NCI-H128 (cell line): ENCODE measurements around the gene RCAN3.
"Not testable (repeated sequence)": the region's sequence is repeated elsewhere in the genome, so short reads cannot be mapped to it uniquely, and the experiment has no call there.

Experiments used
- DNase-seq: peaks from one replicate; lab custom pipeline; 2025; ENCODE audit not compliant: unreplicated experiment; lab: John Stamatoyannopoulos, UW

Gene RCAN3

DNA sequence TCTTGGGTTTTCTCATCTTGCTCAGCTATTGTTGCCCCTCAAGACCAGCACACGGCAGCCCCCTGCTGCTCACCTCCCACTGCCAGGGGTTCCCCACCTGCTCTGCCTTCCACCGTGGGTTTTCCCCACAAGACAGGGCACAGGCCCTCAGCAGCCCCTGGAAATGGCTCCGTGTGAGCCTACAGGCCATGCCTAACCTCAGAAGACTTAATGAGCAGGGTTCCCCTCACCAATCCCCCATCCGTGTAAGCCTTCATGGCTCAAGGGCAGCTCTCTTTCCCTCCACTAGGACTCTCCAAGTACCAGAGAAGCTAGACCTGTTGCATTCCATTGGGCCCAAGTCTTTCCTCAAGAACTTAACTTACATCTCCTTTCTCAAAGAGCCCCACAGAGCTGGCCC lies 18.4 kb upstream of the RCAN3 start:
- DNase-seq = no peak

DNA sequence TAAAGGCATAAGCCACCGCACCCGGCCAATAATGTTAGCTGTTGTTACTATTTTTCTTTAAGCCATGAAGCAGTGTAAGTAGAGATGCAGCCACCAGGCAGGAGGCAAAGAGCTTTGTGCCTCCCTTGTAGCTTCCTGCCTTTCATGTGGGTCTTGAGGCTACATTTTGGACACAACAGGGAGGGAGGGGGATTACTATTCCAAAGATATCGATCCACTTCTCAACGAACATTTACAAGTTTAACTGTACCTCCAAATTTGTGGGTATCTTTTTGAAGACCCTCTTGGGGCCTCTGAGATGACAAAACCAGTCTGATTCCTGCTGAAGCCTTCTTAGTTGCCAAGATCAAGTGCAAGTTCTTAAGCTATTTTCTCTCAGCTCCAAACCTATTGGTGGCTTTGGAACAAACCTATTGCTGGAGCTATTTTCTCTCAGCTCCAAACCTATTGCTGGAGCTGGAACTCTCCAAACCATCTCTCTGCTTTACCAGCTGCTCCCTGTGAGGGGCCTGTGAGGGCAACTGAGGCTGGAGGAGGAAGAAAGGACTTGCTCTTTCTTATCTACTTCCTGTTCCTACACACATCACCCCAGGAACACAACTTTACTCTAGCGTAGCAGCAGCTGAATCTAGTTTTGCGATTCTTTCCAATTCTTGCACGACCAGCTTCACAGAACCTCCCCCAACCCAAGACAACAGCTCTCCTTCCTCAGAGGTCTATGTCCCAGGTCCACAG lies 16.1 kb upstream of the RCAN3 start:
- DNase-seq = no peak

DNA sequence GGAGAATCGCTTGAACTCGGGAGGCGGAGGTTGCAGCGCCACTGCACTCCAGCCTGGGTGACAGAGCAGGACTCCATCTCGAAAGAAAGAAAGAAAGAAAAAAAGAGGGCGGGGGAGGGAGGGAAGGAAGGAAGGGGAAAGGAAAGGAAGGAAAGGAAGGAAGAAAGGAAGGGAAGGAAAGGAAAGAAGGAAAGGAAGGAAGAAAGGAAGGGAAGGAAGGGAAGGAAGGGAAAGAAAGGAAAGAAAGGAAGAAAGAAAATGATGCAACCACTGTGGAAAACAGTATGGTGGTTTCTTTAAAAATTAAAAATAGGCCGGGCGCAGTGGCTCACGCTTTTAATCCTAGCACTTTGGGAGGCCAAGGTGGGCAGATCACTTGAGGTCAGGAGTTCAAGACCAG lies 15.2 kb upstream of the RCAN3 start:
- no peak for DNase-seq

DNA sequence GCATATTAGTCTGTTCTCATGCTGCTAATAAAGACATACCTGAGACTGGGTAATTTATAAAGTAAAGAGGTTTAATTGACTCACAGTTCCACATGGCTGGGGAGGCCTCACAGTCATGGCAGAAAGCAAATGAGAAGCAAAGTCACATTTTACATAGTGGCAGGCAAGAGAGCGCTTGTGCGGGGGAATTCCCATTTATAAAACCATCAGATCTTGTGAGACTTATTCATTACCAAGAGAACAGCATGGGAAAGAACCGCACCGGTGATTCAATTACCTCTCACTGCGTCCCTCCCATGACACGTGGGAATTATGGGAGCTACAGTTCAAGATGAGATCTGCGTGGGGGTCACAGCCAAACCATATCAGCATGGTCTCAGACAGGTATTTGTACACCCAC lies 14.5 kb upstream of the RCAN3 start:
- not testable (repeated sequence) for DNase-seq

DNA sequence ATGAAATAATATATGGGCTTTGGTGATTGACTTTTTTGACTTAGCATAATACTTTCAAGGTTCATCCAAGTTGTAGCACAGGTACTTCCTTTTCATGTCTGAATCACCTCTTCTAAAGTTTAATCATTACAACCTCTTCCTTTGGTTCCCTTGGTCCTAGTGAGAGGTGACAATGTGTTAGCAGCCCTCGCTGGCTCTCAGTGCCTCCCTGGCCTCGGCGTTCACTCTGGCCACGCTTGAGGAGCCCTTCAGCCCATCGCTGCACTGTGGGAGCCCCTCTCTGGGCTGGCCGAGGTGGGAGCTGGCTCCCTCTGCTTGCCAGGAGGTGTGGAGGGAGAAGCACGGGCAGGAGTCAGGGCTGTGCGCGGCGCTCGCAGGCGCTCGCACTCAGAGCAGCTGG lies 13.0 kb upstream of the RCAN3 start:
- no peak for DNase-seq

DNA sequence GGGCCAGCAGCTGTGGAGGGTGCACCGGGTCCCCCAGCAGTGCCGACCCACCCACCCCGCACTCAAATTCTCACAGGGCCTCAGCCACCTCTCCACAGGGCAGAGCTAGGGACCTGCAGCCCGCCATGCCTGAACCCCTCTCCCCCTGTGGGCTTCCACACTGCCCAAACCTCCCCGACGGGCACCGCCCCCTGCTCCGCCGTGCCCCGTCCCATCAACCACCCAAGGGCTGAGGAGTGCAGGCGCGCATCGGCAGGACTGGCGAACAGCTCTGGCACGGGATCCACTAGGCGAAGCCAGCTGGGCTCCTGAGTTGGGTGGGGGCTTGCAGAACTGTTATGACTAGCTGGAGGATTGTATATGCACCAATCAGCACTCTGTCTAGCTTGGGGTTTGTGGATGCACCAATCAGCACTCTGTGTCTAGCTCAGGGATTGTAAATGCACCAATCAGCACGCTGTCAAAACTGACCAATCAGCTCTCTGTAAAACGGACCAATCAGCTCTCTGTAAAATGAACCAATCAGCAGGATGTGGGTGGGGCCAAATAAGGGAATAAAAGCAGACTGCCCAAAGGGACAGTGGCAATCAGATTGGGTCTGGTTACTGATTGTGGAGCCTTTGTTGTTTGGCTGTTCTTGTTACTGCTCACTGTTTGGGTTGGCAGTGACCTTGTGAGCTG lies 12.4 kb upstream of the RCAN3 start:
- DNase-seq = no peak

DNA sequence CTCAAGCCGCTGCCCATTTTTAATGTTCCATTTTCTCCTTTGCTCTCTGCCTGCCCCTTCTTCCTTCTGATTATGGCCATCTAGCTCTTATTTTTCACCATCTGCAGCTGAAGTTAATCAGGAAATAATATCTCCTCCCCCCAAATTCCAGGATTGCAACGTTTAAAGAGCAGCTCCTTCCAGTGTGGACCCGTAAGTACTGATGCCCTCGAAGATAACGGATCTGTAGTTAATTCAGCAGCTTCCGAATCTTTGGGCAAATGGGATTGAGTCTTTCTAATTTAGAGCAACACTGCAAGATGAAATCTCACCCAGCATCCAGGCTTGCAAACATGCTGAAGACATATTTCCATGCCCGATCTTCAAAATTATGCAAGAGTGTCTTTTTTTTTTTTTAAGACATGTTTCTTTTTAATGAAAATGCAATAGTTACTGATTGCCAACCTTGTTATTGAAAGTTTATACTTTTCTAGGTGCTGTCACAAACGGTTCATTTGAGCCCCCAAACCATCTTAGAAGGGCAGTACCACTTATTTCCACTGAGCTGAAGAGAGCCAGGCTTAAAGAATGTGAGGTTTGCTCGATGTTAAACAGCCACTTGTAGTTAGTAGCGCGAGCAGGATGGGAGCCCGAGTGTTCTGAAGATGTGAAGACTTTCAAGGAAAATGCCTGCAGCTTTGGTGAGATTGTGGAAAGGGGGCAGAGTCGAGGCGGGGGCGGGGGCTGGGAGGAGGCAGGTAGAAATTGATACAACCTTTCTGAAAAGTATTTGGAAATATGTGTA lies 10.9 kb upstream of the RCAN3 start:
- DNase-seq = no peak

DNA sequence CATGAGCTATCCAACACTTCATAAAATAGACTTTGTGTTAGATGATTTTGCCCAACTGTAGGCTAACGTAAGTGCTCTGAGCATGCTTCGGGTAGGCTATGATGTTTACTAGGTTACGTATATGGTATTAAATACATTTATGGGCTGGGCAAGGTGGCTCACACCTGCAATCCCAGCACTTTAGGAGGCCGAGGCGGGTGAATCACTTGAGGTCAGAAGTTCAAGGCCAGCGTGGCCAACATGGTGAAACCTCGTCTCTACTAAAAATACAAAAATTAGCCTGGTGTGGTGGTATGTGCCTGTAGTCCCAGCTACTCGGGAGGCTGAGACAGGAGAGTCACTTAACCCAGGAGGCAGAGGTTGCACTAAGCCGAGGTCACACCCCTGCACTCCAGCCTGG lies 9.7 kb upstream of the RCAN3 start:
- not testable (repeated sequence) for DNase-seq

DNA sequence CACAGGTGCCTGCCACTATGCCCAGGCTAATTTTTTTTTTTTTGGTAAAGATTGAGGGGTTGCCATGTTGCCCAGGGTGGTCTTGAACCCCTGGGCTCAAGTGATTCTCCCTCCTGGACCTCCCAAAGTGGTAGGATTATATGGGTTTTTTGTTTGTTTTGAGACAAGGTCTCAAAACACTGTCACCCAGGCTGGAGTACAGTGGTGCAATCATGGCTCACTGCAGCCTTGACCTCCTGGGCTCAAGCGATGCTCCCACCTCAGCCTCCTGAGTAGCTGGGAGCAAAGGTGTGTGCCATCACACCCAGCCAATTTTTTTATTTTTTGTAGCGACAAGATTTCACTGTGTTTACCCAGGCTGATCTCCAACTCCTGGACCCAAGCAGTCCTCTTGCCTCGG lies 8.9 kb upstream of the RCAN3 start:
- DNase-seq = no peak

DNA sequence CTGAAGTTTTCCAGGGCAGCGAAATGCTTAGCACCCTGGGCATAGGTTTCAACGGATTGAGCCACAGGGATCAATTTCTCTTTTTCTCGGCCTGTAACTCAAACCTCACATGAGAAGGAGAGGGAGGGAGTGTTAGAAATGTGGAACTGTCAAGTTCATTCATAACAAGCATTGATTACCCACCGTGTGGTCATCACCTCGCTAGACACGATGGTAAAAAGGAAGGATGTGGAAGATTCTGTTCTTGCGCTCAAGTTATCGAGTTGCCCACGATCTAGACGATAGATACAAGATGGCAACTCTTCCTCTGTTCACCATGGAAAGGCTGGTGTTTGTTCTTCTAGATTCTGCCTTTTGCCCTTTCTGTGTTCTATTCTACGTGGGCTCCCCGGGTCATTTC lies 4.0 kb upstream of the RCAN3 start:
- no peak for DNase-seq

DNA sequence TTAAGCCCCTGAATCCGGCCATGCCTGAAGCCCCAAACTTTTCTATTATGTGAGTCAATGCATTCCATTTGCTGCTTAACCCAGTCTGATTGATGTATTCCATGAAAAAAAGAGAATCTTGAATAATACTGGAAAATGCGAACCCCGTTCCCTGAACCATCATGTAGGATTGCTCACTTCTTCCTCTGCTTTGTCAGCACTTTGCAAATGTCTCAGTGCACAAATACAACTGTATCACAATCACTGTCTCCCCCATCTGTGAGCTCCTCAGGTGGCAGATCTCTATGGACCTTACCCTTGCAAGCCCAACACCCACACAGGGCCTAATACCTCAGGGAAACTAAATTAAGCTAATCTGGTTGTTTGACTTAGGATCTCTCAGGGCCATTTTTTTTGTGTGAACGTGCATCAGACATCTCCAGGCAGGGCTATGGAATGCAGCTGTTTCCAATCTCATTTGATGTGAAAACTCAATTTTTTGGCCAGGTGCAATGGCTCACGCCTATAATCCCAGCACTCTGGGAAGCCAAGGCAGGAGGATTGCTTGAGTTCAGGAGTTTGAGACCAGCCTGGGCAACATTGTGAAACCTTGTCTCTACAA lies 2.1 kb upstream of the RCAN3 start:
- DNase-seq = no peak

DNA sequence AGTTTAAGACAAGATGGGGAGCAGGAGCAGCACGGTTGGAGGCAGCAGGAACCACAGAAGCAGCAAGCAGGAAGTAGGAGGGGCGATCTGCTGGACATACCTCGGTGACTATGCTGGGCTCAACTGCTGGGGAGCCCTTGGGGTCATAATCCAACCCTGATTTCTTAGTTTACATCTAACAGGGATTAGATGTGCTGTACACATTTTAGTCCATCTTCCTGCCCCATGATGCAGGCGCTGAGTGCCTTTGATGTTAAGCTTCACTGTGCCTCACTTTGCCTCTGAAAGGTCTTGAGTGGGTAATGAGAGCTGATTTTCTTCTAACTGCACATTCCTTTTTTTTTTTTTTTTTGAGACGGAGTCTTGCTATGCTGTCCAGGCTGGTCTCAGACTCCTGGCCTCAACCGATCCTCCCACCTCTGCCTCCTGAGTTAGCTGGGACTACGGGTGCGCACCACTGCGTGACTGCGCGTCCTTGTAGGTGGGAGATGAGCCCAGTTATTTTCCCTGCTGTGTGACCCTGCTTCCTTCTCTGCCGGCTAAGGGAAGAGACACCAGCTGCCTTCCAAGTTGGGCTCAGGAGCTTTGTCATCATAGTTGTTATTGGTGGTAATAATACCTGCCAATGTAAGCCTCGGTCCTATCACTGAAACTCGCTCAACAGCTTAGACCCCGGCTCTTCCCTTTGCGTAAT lies 1.1 kb upstream of the RCAN3 start:
- DNase-seq = no peak

DNA sequence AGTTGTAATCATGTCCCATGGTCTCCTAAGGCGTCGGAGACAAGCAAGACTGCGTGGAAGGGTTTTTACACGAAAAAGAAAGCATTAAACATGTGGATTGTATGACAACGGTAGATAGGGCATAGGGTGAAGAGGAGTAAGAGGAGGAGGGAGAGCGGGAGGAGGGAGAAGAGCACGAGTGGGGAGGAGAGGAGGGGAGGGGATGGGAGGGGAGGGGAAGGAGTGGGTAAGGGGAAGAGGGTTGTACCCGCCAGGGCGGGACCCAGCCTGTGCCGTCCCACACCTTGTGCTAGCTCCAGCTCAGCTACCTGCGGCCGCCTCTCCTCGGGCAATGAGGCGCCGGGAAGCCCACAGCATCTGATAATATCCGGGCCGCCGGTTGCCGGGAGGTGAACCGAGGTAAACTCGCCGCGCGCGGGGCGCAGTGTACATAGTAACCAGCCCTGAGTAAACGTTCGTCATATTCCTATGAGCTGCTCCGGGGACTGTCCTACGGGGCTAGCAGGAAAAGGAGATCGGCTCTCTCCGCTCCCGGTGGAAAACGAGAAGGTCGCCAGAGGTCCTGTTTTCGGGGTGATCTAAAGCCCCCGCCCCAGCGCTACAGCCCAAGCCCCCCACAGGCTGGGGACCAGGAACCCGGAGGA lies 449 bp upstream of the RCAN3 start:
- DNase-seq = peak; percentile 55

DNA sequence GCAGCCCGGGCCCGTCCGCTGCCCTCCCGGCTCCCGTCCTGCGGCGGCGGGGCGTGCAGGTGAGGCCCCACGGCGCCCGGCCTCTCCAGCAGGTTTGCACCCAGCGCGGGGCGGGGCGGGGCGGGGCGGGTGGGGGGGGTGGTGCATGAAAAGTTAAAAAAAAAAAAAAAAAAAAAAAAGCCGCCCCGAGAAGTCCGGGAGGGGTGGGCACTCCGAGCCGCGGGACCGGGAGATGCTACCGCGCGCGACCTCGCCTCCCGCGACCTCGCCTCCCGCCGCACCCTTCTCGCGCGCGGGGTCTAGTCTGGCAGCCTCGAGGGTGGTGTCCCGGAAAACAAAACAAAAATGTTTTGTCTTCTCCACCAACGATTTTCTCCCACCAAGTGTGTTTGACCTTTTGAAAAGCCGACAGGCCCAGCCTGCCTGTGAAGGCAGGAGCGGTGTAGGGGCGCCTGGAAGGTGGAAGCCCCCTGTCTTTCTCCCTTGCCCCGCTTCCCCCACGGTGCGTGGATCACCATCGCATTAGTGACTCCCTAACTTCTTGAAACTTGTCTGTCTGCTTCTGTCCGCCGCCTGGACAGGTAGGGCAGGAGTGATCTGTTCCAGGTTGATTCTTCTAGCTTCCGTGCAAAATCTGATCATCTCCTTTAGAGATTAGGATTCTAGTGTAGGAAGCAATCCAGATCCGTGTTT lies 569 bp downstream of the RCAN3 start:
- DNase-seq = no peak

DNA sequence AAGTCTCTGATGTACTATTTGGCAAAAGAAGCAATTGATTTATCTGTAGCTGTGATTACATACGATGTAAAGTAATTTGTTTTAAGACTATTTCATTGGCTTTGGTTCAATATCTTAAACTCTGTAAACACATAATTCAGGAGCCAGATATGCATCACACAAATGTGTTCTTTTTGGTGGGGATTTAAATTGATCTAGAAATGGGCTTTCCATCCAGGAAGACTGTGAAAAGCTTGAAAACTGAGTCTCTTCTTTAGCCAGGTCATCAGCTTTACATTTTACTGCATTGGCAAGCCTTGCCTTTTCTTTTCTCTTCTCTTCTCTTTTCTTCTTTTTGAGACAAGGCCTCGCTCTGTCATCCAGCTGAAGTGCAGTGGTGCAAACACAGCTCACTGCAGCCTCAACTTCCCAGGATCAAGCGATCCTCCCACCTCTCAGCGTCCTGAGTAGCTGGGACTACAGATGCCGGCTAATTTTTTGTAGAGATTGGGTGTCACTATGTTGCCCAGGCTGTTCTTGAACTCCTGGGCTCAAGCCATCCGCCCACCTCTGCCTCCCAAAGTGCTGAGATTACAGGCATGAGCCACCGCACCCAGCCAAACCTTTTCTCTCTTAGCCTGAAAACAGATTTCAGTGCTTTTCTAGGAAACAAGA lies 1.4 kb downstream of the RCAN3 start:
- DNase-seq = no peak

DNA sequence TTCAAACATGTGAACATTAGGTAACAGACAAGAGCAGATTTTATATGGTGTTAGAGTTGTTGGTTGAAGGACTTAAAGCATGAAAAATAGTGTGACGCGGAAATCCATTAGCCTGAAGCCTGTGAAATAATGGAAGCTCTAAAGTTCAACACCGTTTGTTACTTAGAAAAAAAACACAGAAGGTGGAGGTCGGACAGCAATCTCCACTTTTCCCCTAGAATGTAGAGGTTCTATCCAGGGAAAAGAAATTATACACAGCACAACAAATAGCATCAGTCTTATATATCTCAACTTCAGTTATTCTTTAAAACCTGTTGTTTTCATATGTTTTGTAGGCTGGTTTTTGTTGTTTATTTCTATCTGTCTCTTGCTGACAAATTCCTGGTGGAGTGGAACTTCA lies 1.9 kb downstream of the RCAN3 start:
- no peak for DNase-seq

DNA sequence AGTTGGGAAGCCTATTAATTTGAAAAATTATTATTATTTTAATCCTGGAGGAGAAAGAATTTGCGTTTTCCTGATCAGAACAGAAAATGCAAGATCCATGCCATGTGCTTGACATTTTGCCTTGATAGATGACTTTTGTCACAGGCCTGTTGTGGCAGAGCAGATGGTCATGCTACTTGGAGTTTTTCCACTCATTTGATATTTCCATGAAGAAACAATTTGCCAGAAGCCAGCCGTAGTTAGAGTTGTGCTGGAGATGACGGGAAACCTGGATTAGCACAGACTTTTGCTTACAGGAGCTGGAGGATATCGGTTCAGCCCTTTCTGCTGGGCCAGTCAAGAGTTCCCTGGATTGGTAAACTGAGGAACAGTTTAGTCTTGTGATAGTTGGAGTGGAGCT lies 3.2 kb downstream of the RCAN3 start:
- no peak for DNase-seq

DNA sequence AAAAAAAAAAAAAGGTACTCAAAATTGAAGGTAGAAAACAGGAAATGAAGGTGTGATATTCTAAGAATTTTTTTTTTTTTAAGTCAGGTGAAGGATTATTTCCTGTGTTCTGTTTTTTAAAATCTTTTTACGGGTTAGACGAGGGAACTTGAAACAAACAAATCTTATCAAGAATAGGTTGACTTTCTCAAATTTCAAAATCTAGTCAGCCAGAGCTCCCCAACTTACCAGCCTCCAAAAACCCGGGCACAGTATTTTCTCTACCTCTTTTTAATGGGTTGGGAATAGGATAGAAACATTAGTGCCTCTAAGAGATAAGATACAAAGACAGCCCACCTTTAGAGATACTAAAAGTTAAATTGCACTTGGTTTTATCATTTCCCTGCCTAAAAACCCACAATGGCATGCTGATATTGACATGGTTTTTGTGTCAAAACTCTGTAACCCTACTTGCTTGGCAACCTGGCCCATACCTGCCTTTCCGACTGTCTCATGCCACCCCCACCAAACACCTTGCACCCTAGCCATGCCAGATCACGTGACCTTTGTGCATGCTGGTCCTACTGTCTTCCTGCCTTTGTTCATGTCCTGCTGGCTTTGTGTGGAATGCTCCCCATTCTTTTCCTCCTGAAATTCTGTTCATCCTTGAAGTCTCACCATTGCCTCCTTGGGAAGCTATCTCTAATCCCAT lies 4.2 kb downstream of the RCAN3 start:
- DNase-seq = no peak

DNA sequence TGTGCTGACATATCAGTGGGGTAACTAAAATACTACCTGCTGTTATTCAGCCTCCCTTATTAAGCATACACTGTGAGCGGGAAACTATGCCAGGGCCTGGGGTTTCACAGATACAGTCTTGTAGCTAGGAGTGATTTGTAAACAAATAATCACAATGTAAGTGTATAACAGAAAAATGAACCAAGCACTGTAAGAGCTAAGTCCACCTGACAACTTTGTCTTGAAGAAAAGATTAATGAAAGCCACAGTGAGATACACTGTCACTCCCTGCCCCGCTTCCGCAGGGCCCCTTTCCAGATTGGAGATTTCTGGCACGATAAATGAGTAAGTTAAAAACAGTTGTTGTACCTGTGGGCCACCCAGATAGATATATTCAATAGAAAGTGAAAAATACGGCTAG lies 4.8 kb downstream of the RCAN3 start:
- no peak for DNase-seq
